COLO668 (cell line): Measurements from ENCODE around the gene TMEM200C.

Source experiments
- DNase-seq: peaks from one replicate; lab custom pipeline; 2025; ENCODE audit not compliant: unreplicated experiment; lab: John Stamatoyannopoulos, UW

The TMEM200C gene

DNA sequence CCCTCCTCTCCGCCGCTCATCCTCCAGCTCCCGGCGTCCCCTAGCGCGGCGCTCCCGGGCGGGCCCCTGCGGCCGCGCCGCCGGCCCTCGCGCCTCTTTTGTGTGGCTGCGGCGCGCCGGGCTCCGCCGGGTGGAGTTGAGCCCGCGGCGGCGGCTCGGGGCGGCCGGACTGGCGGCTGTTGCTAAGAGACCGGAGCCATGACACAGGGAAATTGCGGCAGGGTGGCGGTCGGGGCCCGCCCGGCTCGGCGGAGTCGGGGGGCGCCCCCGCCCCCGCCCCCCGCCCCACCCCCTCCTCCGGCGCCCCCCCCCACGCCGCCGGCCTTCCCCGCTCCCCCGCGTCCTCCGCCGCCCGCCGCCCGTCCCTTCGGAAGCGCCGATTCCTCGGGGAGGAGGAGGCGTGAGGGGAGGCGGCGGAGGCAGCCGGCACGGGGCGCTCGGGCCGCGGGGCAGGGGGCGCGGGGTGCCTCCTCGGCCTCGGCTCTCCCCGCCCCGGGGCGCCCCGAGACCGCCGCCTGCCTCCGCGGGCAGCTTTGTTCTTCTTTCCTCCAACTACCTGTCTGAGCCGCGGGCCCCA is at the start of gene TMEM200C:
TMEM200C (minus strand) TSS at position 224 of the 577 bp plus-strand sequence. CDS start 3,459 bp downstream, outside the sequence.
- DNase-seq, result peak; percentile 74

DNA sequence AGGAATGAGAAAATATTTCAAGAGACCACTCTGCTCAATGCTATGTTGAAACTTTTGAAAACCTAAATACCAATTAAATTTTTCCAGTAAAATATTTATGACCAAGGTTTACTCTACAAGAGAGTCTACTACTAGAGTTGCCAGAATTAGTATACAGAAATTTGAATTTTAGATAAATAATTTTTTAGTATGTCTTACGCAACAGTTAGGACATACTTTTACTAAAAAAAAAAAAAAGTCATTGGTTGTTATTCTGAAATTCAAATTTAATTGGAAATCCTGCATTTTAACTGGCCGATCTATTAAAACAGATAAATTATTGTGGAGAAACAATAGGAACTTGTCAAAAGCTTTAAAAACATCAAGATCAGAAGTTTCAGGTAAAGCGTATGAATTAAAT is 49.1 kb upstream of the TMEM200C start:
- DNase-seq, result no peak

DNA sequence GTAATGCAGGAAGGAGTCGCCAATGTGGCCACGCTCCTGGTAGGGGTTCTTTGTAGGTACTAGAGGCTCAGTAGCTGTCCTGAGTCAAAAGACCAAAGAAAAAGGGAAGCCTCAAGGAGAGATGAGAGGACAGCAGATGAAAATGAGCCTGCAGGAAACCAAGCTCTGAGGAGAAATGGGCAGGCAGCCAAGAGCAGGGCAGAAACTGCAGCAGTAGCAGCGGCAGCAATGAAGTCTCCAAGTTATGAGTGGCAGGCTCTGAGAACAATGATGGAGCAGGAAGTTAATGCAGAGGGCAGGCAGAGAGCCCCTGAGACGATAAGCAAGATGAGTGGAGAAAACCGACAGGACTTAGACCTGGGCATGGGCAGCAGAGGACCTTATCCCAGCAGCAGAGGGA is 48.2 kb upstream of the TMEM200C start:
- DNase-seq, result no peak

DNA sequence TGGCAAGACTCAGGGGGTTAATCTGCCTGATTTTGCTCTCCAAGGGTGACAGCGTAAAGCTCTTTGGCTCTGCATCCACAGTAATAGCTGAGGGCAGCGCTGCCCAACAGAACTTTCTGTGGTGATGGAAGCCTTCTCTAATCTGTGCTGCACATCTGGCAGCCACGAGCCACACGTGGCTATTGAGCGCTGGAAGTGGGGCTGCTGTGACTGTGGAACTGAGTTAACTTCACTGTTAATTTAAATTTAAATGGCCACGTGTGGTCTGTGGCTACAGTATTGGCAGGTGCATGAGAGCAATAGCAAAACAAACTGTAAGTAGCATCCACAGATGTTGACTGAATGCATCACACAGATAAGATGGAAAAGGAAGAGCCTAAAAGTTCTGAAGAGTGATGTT is 47.3 kb upstream of the TMEM200C start:
- no peak for DNase-seq

DNA sequence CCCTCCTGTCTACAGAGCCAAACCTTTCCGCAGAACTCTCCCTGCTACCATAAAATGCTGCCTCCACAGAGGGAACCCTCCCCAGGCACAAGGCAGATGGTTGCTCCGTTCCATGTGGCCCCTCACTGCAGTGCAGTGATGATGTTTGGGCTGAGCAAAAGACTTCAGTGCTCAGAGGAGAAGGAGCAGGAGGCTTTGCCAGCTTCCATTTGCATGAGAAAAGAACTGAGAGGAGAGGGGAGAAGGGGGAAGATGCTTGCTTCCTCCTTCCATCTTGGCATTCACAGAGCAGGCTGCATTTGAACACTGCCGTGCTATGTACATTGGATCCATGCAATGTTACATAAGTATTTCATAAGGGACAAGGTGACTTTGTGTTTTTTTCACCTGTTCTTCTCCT is 46.6 kb upstream of the TMEM200C start:
- DNase-seq, result no peak

DNA sequence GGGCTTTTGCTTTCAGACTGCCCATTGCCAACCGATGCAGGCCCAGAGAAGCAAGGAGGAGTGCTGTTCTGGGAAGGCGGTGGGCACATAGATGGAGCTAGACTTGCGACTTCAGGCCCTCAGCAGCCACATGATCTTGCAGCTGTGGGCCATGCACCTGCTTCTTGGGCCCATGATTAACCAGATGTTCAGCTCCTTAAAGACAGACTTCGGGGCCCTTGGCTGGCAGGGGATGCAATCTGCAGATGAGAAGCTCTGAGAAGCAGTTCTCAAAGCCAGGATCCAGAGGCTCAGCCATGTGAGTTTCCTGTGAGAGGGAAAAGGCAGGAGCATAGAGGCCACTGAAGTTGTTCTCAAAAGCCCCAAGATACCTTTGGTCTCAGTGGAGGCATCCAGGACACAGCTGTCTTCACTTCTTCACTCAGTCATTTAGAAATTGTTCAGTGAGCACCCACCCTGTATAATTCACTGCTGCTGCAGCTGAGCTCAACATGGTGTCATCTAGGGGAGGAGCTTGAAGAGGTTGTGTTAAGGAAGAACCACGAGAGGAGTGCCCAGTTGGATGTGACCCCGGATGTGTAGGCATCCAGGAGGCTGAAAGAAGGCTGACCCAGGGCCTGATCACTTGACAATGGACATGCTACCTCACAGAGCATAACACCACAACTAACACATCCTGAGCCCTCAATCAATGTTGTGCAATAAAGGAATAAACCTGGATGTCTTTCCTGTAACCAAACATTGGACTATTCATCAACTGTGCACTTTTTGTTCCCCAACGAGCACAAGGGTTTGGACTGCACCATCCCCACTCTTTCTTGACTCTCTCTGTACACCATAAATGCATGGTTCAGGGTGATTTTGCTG is 44.7 kb upstream of the TMEM200C start:
- DNase-seq, result no peak

DNA sequence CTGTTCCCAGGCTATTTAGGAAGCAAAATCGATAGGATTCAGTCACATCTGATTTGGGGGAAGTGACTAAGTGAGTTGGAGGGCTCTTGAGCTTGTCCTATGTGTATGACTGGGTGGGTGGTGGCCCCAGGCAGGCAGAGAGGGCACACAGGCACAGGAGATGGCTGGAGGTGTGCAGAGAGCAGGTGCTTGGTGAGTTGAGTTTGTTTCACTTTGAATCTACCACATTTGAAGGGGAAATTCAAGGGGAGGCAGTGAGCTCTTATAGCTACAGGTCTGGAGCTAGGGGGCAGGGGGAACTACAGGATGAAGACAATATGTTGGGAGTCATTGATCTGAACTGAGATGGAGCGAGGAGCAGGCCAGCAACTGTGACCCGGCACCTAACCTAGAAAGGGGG is 42.5 kb upstream of the TMEM200C start:
- no peak for DNase-seq

DNA sequence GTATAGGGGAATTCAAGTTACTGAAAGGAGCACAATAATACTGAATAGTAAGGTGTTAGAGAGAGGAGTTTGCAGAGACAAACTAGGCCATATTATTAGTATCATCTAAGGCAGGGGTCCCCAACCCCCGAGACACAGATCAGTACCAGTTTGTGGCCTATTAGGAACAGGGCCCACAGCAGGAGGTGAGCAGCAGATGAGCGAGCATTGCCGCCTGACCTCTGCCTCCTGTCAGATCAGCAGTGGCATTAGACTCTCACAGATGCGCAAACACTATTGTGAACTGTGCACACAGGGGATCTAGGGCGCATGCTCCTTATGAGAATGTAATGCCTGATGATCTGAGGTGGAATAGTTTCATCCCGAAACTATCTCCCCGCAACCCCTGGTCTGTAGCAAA is 41.8 kb upstream of the TMEM200C start:
- DNase-seq, result no peak

DNA sequence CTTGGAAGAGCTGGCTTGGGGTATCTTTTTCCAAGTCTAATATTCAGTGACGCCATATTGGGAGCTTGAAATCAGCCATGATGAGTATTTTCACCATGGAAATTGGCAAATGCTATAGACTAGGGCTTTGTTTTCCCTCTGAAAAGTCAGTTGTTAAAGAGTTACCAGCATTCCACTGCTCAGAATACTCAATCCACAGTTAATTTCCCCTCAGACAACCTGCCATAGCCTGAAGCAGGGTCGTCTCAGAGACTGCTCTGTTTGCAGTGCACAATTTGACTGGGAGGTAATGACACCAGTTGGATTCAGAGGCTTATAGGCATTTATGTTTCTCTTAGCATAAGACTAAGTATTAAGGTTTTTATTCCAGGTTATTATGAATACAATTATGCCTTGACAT is 35.5 kb upstream of the TMEM200C start:
- no peak for DNase-seq

DNA sequence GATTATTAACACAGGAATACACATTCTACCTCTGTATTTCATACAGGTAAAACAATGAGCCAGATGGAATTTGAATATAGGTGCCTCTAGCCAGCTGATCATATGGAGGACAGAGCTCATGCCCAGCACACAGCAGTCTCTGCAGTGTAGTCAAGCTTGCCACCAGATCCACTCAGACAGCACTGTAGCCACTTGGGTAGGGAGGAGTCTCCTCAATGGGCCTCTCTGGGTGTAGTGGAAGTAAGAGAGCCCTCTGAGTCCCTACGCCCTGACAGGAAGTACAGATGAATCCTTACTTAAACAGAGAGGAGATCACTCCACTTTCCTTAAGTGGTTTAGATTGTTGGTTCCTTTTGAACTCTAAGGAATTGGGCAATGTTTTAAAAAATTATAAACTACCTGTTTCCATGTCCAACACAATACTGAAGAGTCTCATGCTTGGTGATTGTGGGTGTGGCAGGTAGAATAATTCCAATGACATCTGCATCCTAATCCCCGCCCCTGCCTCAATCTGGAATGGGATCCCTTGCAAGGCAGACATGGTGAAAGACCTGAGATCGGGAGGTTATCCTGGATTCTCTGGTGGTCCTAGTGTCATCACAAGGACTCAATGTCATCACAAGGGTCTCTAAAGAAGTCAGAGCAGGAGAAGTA is 23.0 kb upstream of the TMEM200C start:
- no peak for DNase-seq

DNA sequence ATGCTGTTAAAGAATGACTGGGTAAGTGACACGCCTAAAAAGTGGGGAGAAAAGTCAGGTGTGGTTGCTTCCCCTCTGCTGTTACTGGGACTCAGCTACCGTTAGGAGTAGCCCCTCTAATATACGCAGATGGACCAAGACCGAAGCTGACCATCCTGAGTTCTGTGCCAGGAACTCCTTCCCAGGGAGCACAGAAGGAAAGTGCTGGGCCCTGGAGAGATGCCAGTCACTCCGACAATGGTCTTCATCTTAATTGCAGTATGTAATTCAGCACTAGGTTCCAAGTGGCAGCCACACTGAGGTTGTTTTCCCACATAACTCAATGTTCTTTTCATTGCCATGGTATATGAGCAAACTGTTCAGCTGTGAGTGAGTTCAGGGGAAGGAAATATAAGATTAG is 19.6 kb upstream of the TMEM200C start:
- no peak for DNase-seq

DNA sequence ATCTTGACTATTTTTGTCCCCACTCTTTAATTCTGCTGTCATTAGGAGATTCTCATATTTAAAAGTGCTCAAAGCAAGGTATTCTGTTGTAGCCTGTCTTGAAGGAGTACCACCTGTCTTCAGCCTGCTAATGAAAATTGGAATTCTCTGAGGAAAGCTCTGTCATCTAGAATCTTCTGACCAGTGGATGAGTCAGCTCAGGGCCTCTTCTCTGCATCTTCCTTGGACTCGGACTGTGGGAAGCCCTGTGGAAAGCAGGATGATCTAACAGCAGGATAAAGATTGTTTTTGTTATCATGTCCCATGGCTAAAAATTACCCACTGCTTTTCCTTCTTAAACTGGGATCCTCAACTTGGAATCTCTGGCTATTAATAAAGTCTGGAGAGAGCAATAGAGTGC is 18.7 kb upstream of the TMEM200C start:
- no peak for DNase-seq

DNA sequence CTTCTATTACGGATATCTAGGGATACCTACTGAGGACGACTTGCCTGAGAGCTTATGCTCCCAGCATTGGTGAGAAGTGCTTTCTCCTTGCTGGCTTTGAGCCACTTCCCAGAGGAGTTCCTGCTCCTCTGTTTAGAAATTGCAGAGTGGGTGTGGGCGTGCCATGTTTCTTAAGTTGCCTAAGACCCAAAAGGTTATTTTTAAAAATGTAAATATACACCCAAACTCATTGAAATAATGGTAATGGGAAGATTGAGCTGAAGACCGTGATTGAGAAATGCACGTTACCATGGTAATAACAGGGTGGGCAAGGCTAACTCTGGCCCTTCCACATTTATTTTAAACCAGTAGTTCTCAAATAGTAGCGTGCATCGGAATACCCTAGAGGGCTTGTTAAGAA is 17.2 kb upstream of the TMEM200C start:
- no peak for DNase-seq

DNA sequence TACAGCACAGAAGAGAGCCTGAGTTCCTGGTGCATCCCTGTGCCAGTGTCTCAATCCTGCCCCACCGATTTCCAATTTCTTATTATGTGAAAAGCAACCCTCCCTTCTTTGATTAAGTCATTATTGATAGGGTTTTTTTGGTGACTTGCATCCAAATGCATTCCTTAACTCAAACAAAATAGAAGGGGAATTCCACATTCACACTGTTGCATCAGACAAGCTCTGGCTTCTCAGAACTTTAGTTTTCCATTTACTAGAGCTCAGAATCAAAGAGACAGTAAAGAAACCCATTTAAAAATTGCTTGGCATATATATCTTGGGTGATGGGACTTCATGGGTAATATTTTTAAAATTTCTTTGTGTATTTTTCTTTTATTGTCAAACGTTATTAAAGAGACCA is 13.8 kb upstream of the TMEM200C start:
- no peak for DNase-seq

DNA sequence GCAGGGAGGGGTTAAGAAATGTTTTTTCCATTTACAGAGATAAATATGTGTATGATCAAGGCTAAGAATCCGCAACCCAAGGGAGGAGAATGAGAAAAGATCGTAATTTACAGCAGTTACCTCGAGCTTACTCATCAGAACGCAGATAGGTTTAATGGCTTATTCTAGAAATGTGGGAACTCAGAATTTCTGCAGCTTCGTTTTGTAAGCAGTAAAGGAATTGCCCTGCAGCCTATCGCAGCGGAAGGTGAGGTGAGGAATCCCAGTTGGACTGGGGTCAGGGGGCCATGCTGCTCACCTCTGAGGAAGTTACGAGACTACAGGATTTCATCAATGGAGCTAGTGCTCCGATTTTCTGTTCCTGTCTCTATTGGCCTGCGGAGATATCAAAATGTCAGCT is 8.1 kb upstream of the TMEM200C start:
- no peak for DNase-seq

DNA sequence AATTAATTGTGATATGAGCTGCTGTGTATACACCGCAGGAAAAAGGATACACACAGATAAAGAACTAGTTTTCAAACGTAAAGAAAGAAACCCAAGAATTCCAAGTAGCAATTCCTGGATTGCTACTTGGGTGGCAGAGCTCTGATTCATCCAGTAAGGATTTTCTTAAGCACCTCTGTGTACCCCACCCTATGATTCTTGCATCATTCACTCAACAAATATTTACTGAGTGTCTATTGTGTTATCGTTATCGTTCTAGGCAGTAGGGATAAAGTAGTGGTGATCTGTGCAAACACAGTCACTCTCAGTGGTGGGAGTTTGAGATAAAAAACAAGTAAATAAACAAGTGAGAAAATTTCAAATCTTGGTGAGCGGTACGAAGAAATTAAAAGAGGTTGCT is 4.9 kb upstream of the TMEM200C start:
- DNase-seq, result no peak

DNA sequence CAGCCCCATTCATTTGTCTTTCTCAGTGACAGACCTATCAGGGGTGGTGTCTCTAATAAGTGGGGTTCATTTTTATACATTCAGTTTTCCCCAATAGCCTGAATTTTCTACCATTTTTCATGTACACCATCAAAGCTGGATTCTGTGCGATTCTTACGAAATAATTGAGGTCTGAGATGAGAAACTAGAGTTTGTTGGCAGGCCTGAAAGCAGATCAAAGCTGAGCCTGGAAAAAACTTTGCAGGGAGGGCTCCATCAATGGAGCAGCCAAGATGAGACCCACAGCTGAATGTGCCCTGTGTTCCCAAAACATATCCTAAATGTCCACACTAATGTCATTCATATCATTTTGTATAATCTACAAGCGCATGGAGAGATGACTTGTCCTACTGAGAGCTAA is 4.5 kb upstream of the TMEM200C start:
- no peak for DNase-seq

DNA sequence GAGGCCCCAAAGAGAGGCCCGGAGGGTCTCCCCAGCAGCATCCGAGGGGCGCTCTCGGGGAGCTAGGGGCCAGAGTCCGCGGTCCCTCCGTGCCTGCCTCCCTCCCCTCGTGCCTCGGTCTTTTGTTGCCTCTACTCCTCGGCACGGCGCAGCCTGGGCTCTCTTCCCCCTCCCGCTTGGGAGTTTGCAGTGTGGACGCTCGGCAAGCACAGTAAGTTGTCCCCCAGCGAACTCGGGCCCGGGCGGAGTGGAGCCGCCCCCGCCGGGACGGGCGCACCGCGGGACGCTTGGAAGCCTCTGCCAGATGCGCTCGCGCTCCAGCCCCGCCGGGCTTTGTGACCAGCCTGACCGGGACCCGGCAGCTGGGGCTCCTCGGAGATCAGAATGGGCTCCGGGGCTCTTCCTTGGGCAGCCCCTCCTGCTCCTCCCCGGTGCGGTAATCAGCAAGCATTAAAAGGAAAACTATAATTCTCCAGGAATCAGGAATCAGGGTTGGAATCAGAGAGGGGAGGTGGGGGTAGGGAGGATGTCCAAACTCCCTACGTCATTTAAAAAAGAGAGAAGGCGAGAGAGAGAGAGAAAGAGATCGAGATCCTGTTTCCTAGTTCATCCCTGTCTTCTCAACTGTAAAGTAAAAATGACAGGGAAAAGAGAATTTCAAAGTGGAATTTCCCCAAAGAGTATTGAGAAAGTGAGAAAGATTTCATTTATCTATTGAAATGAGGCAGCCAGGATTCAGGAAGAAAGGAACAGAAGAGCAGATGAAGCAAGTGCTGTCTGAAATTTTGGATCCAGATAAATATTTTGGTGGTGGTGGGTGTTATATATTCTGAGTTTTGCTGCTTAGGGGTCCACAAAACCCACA is 786 bp upstream of the TMEM200C start:
- peak; percentile 59 for DNase-seq

DNA sequence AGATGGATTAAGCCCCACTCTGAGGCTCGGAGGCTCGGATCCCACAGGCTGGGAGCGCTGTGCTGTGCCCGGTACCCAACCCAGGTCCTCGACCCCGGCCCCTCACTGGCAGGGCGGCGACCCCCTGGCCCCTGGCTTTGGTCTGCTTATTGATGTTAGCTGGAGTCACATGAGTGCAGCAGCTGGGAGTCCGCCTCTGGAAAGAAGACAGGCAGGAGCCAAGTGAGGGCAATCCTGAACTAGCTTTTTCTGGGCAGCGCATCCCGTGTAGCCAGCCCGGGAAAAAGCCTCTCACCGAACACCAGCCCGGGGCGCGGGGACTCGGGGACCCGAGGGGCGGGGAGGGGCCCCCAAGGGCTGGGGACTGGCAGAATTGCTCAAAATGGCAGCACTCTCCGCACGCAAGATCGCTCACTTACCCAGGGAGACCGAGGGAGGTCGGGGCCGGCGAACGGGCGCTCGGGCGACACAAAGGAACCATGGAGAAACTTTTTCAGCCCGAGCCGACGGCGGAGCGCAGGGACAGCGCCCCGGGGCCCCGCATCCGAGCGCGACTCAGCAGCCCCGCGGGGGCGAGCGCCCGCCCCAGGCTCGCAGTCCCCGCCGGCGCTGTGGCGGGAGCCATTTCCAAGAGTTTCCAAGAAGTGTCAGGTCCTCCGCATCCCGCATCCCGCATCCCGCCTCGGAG is 567 bp downstream of the TMEM200C start:
- peak; percentile 64 for DNase-seq

DNA sequence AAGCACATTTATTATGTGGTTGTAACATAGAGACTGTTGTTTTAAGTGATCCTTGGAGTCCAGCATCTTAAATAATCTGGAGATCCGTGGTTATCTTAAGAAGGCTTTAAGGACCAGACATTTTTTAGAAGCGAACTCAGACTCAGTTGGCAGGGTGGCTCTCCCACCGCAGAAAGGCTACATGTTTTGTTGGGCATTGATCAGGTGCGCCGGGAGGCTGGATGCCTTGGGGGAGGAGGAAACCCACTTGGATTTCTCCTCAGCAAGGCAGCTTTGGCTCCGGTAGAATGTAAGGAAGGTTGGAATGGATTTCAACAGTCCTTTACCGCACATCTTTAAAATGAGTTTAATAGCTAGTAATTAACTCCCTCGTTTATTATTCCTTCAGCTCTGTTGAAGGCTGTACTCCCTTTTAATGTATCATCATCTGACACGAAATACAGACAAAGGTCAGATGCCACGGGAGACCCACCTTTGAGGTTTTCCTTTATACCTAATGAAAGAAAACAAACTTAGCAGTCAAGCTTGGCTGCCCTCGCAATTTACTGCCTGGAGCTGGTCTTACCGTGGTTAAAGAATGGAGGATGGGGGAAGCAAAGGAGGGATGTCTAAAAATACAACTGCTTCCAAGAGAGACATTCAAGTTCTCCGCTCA is 1.2 kb downstream of the TMEM200C start:
- no peak for DNase-seq
